Measurements from ENCODE around the gene ELOVL1. TPM values are rescaled to one million over a fixed set of nuclear protein-coding genes. Genes with fewer than 3 reads are reported as not detected.

The ELOVL1 gene
- total RNA-seq, 1 experiment from 2014 or later: 21.6 TPM

DNA sequence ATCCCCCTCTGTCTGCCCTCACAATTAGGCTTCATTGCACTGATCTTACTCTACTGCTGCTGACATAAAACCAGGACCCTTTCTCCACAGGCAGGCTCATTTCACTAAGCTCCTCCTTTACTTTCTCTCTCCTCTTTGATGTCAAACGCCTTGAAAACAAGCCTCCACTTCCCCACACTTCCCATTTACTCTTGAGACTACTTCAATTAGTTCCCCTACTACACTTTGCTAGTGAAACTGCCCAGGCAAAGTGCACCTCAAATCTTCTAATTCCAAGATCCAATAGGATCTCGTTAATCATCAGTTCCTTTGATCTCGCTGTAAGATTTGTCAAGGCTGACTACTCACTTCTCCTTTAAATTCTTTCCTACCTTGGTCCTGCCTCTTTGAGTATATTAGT, 14.9 kb downstream of the ELOVL1 start:
- H2AK5ac ChIP-seq (ENCODE audit: insufficient read length, low read length): no peak overlapping the region
- no peak overlapping the region for H3K4ac ChIP-seq (ENCODE audit: low read depth, low read length)
- H3K27me3 ChIP-seq (ENCODE audit: insufficient read depth, low read length): peaks cover 3% of the 10 kb centered on the region
- DNase-seq: no peak
- H2BK120ac ChIP-seq (ENCODE audit: low read depth, low read length, poor library complexity, severe bottlenecking): no peak overlapping the region
- no peak for TF ChIP-seq CTCF (conservative IDR thresholded peaks at IDR 0.05)
- no peak overlapping the region for H2BK5ac ChIP-seq (ENCODE audit: insufficient read length, low read length)
- Mint-ChIP-seq H3K27ac (peak overlapping the region in 2 of 3 experiments; percentile 1 to 53; a peak in 2 of 7 replicates), H3K4me1 (peaks cover 18 to 29% of the 10 kb centered on the region in 2 experiments), H3K4me3 (no peak overlapping the region), H3K27me3 (ENCODE audit: low read depth) (peaks cover 5% of the 10 kb centered on the region), H3K9me3 (no peaks in the 10 kb centered on the region; a peak in 1 of 5 replicates), H3K36me3 (ENCODE audit: insufficient read depth in 1 of 3, low read depth in 3 of 3) (peaks cover 2 to 12% (median 2%) of the 10 kb centered on the region in 3 experiments; a peak in 3 of 7 replicates)
- no peak overlapping the region for H2BK12ac ChIP-seq (ENCODE audit: insufficient read length, low read depth, low read length)
- peaks cover 5% of the 10 kb centered on the region for H3K4me1 ChIP-seq (ENCODE audit: insufficient read depth, low read length)
- no peak overlapping the region for H4K8ac ChIP-seq (replicated peaks; ENCODE audit: insufficient read length, low read depth, low read length)
- H3K56ac ChIP-seq (ENCODE audit: insufficient read length, low read depth, low read length): no peak overlapping the region
- peaks cover 10% of the 10 kb centered on the region for H3K23me2 ChIP-seq (ENCODE audit: insufficient read length, low read depth, low read length, poor library complexity, severe bottlenecking)
- no peak overlapping the region for H4K5ac ChIP-seq (ENCODE audit: insufficient read length, low read depth, low read length)
- H3T11ph ChIP-seq (ENCODE audit: low read length): no peak overlapping the region
- H3K14ac ChIP-seq (ENCODE audit: insufficient read depth, low read length): no peak overlapping the region
- no peak overlapping the region for H3K27ac ChIP-seq (ENCODE audit: insufficient read length, low read depth, low read length)
- H3K79me1 ChIP-seq (ENCODE audit: insufficient read depth, low read depth, low read length, poor library complexity, severe bottlenecking): no peaks in the 10 kb centered on the region
- no peak overlapping the region for H3K4me2 ChIP-seq (ENCODE audit: insufficient read depth, insufficient read length, low read length)
- H2AFZ ChIP-seq (ENCODE audit: low read length): no peak overlapping the region
- no peak overlapping the region for H2BK20ac ChIP-seq (ENCODE audit: low read depth, low read length, poor library complexity, severe bottlenecking)
- H4K20me1 ChIP-seq (ENCODE audit: control insufficient read depth, insufficient read depth, insufficient read length): no peaks in the 10 kb centered on the region
- H3K23ac ChIP-seq (ENCODE audit: insufficient read length, low read depth, low read length): no peak overlapping the region
- no CpG with 5 or more reads among the region's 3 CpGs for WGBS (ENCODE audit: extremely low coverage, insufficient read length, low lambda C conversion rate)
- no peaks in the 10 kb centered on the region for H3K9me3 ChIP-seq (ENCODE audit: control insufficient read depth, low read depth, low read length)
- no peak overlapping the region for H3K18ac ChIP-seq (ENCODE audit: insufficient read length, low read depth, low read length)
- H3K79me2 ChIP-seq (ENCODE audit: insufficient read depth, low read length): no peaks in the 10 kb centered on the region
- H3K9ac ChIP-seq (ENCODE audit: extremely low read depth, insufficient read length, low read length): no peak overlapping the region
- H4K91ac ChIP-seq (ENCODE audit: insufficient read length, low read depth, low read length): no peak overlapping the region
- H2BK15ac ChIP-seq (ENCODE audit: low read depth, low read length): no peak overlapping the region
